Activated T-cell treated with anti-CD3 and anti-CD28 coated beads for 4 hours (primary cell): Measurements from ENCODE around the gene COPZ2.
A peak's percentile ranks its signal among the peaks of the same experiment; 100 is the strongest.
"Not testable (repeated sequence)": the region's sequence is repeated elsewhere in the genome, so short reads cannot be mapped to it uniquely, and the experiment has no call there.

Experiments used
- DNase-seq: peaks from one replicate; pipeline ENCODE4 v3.0.0-alpha.2; 2020

COPZ2 gene

GRCh38 chr17:48055531-48056245 is 18.1 kb upstream of the COPZ2 start:
- no peak for DNase-seq

GRCh38 chr17:48054238-48055185 is 16.9 kb upstream of the COPZ2 start:
- no peak for DNase-seq

- DNase-seq: no peak
These were observed 16.2 kb upstream of the COPZ2 start for GRCh38 chr17:48053758-48054237.

GRCh38 chr17:48052956-48053757 is 15.6 kb upstream of the COPZ2 start:
- no peak for DNase-seq

- no peak for DNase-seq
These were observed 14.3 kb upstream of the COPZ2 start for GRCh38 chr17:48051706-48052486.

- DNase-seq: no peak
These were observed 13.7 kb upstream of the COPZ2 start for GRCh38 chr17:48051283-48051682.

GRCh38 chr17:48048384-48049126 is 11.0 kb upstream of the COPZ2 start:
- DNase-seq: no peak

- peak; percentile 95 for DNase-seq
These were observed 10.3 kb upstream of the COPZ2 start, which contains the start of gene NFE2L1 for GRCh38 chr17:48047741-48048383. TSS of gene NFE2L1 (plus strand) at chr17:48048359. CDS start at chr17:48051119, 2,760 bp downstream.

GRCh38 chr17:48047113-48047740 is 9.6 kb upstream of the COPZ2 start:
- DNase-seq: no peak

- DNase-seq: no peak
These were observed 8.7 kb upstream of the COPZ2 start for GRCh38 chr17:48046296-48046695.

- no peak for DNase-seq
These were observed 7.9 kb upstream of the COPZ2 start for GRCh38 chr17:48045316-48046001.

GRCh38 chr17:48044851-48045250 is 7.3 kb upstream of the COPZ2 start:
- no peak for DNase-seq

GRCh38 chr17:48043176-48043575 is 5.6 kb upstream of the COPZ2 start:
- DNase-seq: no peak

- no peak for DNase-seq
These were observed 1.1 kb upstream of the COPZ2 start for GRCh38 chr17:48038687-48039086.

- DNase-seq: no peak
These were observed 284 bp upstream of the COPZ2 start for GRCh38 chr17:48037838-48038323.

- no peak for DNase-seq
These were observed 933 bp downstream of the COPZ2 start for GRCh38 chr17:48036693-48037035.

GRCh38 chr17:48034734-48035133 is 2.9 kb downstream of the COPZ2 start:
- not testable (repeated sequence) for DNase-seq

GRCh38 chr17:48031966-48032365 is 5.6 kb downstream of the COPZ2 start:
- no peak for DNase-seq

- no peak for DNase-seq
These were observed 7.1 kb downstream of the COPZ2 start for GRCh38 chr17:48030531-48030930.

- DNase-seq: no peak
These were observed 8.9 kb downstream of the COPZ2 start for GRCh38 chr17:48028736-48029135.
